HG02973 (cell line): ENCODE measurements around the gene FRMD4A.

Experiments used
- ATAC-seq: cut with Tn5 transposase; IDR thresholded peaks from one replicate; pipeline ENCODE4 v1.9.1; 2021; ENCODE audit warnings: moderate library complexity; ENCODE audit not compliant: unreplicated experiment

The FRMD4A gene

GRCh38 chr10:13693783-13694700, 636.7 kb downstream of the FRMD4A start:
- ATAC-seq, result no peak

GRCh38 chr10:13690281-13690825, 640.4 kb downstream of the FRMD4A start:
- ATAC-seq, result no peak

GRCh38 chr10:13686331-13686752, 644.4 kb downstream of the FRMD4A start:
- ATAC-seq, result no peak

GRCh38 chr10:13685885-13686284, 644.8 kb downstream of the FRMD4A start:
- no peak for ATAC-seq

- no peak for ATAC-seq
These were observed 645.8 kb downstream of the FRMD4A start for GRCh38 chr10:13684806-13685482.

- ATAC-seq, result no peak
These were observed 646.4 kb downstream of the FRMD4A start for GRCh38 chr10:13684252-13684791.

GRCh38 chr10:13683017-13683416, 647.7 kb downstream of the FRMD4A start:
- no peak for ATAC-seq

GRCh38 chr10:13681960-13682359, 648.8 kb downstream of the FRMD4A start:
- ATAC-seq, result no peak

GRCh38 chr10:13681528-13681927, 649.2 kb downstream of the FRMD4A start:
- no peak for ATAC-seq

GRCh38 chr10:13681095-13681494, 649.6 kb downstream of the FRMD4A start:
- no peak for ATAC-seq

- no peak for ATAC-seq
These were observed 652.5 kb downstream of the FRMD4A start for GRCh38 chr10:13678101-13678843.

GRCh38 chr10:13674645-13675588, 655.8 kb downstream of the FRMD4A start:
- no peak for ATAC-seq

GRCh38 chr10:13673156-13673555, 657.6 kb downstream of the FRMD4A start:
- no peak for ATAC-seq

GRCh38 chr10:13672548-13672947, 658.2 kb downstream of the FRMD4A start:
- ATAC-seq, result no peak

- ATAC-seq, result no peak
These were observed 658.8 kb downstream of the FRMD4A start for GRCh38 chr10:13671904-13672303.

GRCh38 chr10:13670311-13670710, 660.4 kb downstream of the FRMD4A start:
- ATAC-seq, result no peak

- no peak for ATAC-seq
These were observed 660.8 kb downstream of the FRMD4A start for GRCh38 chr10:13669901-13670300.

GRCh38 chr10:13669182-13669855, 661.4 kb downstream of the FRMD4A start:
- no peak for ATAC-seq

GRCh38 chr10:13668126-13668525, 662.6 kb downstream of the FRMD4A start:
- ATAC-seq, result no peak
